Measurements from ENCODE around the gene ZNRF1.
"Not testable (repeated sequence)": the region's sequence is repeated elsewhere in the genome, so short reads cannot be mapped to it uniquely, and the experiment has no call there.

ZNRF1 gene

DNA sequence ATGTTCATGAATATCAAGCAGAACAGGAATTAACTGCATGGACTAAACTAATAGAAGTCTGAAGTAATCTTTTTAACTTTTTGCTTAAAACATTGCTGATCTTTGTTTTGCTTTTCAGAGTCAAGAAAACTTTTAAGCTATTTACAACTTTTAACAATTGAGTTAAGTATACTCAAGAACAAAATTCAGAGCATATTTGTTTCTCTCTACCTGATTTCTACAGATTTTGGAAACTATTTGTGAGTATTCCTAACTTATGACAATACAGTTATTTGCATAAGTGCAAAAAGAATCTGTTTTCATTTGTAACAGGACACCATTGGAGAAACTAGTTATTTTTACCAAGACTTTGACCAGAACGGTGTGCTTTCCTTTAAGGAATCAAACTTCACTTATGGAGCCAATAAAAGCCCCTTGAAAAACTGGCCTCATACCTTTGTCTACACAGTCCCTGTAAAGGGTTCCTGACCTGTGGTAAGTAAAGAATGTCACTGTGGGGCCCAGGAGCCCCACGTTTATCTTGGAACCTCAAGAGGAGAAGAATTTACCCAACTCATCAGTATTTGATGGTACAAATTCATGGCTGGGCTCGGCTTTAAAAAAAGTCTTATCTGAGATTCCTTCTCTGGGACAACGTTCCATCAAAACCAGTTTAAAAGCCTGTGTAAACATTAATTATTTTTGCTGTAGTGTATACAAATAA, 129.0 kb downstream of the ZNRF1 start:
- no peaks in the 10 kb centered on the region for H3K36me3 ChIP-seq (ENCODE audit: control insufficient read depth, insufficient read depth, low read length)
- H3K4me3 ChIP-seq (ENCODE audit: low read depth, low read length): no peak overlapping the region
- TF ChIP-seq, protein P1, sequence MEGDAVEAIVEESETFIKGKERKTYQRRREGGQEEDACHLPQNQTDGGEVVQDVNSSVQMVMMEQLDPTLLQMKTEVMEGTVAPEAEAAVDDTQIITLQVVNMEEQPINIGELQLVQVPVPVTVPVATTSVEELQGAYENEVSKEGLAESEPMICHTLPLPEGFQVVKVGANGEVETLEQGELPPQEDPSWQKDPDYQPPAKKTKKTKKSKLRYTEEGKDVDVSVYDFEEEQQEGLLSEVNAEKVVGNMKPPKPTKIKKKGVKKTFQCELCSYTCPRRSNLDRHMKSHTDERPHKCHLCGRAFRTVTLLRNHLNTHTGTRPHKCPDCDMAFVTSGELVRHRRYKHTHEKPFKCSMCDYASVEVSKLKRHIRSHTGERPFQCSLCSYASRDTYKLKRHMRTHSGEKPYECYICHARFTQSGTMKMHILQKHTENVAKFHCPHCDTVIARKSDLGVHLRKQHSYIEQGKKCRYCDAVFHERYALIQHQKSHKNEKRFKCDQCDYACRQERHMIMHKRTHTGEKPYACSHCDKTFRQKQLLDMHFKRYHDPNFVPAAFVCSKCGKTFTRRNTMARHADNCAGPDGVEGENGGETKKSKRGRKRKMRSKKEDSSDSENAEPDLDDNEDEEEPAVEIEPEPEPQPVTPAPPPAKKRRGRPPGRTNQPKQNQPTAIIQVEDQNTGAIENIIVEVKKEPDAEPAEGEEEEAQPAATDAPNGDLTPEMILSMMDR (IDR thresholded peaks at IDR 0.05): no peak
- no peaks in the 10 kb centered on the region for H3K79me2 ChIP-seq
- H3K4me1 ChIP-seq: no peaks in the 10 kb centered on the region
- H3K9ac ChIP-seq: no peak overlapping the region
- H3K27ac ChIP-seq: no peak overlapping the region
- H3K4me2 ChIP-seq (ENCODE audit: low read length): no peak overlapping the region
- H3K27me3 ChIP-seq (ENCODE audit: control insufficient read depth, insufficient read depth, low read length): no peaks in the 10 kb centered on the region
- H3K9me3 ChIP-seq (ENCODE audit: control insufficient read depth, low read length): no peaks in the 10 kb centered on the region
- H2AFZ ChIP-seq: no peak overlapping the region

DNA sequence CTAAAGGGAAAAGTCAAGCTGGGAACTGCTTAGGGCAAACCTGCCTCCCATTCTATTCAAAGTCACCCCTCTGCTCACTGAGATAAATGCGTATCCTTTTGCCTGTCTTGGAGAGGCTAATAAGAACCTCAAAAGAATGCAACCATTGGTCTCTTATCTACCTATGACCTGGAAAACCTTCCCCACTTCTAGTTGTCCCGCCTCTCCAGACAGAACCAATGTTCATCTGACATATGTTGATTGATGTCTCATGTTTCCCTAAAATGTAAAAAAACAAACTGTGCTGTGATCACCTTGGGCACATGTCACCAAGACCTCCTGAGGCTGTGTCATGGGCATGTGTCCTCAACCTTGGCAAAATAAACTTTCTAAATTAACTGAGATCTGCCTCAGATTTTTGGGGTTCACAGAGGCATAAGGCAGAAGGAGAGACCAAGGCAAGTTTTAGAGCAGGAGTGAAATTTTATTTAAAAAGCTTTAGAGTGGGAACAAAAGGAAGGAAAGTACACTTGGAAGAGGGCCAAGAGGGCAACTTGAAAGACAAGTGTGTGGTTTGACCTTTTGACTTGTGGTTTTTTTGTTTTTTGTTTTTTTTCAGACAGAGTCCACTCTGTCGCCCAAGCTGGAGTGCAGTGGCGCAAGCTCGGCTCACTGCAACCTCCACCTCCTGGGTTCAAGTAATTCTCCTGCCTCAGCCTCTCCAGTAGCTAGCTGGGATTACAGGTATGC, 130.8 kb downstream of the ZNRF1 start:
- not testable (repeated sequence) for H3K4me1 ChIP-seq; H3K9ac ChIP-seq; H3K4me2 ChIP-seq (ENCODE audit: low read length); H3K9me3 ChIP-seq (ENCODE audit: control insufficient read depth, low read length); H3K79me2 ChIP-seq; H3K4me3 ChIP-seq (ENCODE audit: low read depth, low read length); H3K27me3 ChIP-seq (ENCODE audit: control insufficient read depth, insufficient read depth, low read length); H3K27ac ChIP-seq; H3K36me3 ChIP-seq (ENCODE audit: control insufficient read depth, insufficient read depth, low read length)
- H2AFZ ChIP-seq: peak overlapping the region; percentile 45

DNA sequence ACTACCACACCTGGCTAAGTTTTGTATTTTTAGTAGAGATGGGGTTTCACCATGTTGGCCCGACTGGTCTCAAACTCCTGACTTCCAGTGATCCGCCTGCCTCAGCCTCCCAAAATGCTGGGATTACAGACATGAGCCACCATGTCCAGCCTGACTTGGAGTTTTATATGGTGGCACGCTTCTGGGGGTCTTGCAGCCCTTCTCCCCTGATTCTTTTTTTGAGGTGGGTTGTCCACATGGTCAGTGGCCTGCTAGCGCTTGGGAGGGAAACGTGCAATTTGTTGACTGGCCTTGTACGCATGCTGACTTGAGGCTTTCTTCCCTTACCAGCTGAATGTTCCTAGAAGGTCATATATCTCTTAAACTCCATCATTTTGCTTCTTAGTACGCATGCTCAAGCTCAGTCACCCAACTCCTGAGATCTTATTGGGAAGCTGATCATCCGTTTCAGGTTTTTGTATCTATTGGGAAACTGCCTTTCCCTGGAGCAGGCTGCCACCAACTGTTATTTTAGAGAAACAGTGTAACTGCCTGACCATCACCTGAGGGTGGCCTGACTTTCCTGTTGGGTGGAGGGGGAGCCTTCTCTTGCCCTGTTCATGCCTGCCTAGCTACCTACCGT, 131.4 kb downstream of the ZNRF1 start:
- H3K4me2 ChIP-seq (ENCODE audit: low read length): no peak overlapping the region
- H3K27ac ChIP-seq: no peak overlapping the region
- H3K27me3 ChIP-seq (ENCODE audit: control insufficient read depth, insufficient read depth, low read length): no peaks in the 10 kb centered on the region
- H3K9ac ChIP-seq: no peak overlapping the region
- no peak overlapping the region for H3K4me3 ChIP-seq (ENCODE audit: low read depth, low read length)
- no peaks in the 10 kb centered on the region for H3K9me3 ChIP-seq (ENCODE audit: control insufficient read depth, low read length)
- no peak overlapping the region for H2AFZ ChIP-seq
- H3K36me3 ChIP-seq (ENCODE audit: control insufficient read depth, insufficient read depth, low read length): no peaks in the 10 kb centered on the region
- no peaks in the 10 kb centered on the region for H3K4me1 ChIP-seq
- H3K79me2 ChIP-seq: no peaks in the 10 kb centered on the region
- TF ChIP-seq, protein P1 (IDR thresholded peaks at IDR 0.05): peak; percentile 7

DNA sequence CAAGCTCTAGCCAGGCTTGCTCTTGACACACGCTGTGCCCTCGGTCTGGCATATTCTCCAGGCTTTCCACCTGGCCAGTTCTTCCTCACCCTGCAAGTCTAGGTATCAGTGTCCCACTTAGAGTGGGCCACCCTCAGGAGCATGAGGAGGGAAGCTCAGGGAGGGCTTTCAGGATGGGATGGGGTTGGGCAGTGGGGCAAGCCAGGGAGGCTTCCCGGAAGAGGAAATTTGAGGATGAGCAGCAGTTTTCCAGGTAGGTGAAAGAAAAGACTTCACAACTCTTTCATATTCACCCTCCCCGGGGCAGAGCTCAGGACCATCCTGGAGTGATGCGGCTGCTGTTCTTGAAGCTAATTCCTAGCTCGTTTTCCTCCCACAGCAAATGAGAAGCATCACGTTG, 132.3 kb downstream of the ZNRF1 start:
- Histone ChIP-seq H3K4me1 (no peaks in the 10 kb centered on the region), H3K27me3 (ENCODE audit: control insufficient read depth, insufficient read depth, low read length) (no peaks in the 10 kb centered on the region), H3K27ac (no peak overlapping the region), H2AFZ (no peak overlapping the region), H3K9me3 (ENCODE audit: control insufficient read depth, low read length) (no peaks in the 10 kb centered on the region), H3K4me3 (ENCODE audit: low read depth, low read length) (no peak overlapping the region), H3K4me2 (ENCODE audit: low read length) (no peak overlapping the region), H3K36me3 (ENCODE audit: control insufficient read depth, insufficient read depth, low read length) (no peaks in the 10 kb centered on the region), H3K79me2 (no peaks in the 10 kb centered on the region), H3K9ac (no peak overlapping the region)
- TF ChIP-seq, protein P1 (IDR thresholded peaks at IDR 0.05): no peak

DNA sequence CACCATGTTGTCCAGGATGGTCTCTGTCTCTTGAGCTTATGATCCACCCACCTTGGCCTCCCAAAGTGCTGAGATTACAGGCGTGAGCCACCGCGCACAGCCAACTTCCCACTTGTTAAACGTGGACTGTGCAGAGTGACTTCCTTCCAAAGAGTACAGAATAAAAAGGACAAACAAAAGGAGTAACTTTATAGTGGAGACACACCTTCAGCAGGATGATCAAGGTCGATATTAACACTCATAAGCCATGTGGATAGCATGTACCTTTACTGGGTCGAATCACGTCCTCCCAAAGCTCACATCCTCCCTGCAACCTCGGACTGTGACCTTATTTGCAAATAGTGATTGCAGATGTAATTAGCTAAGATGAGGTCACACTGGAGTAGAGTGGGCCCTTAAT, 139.4 kb downstream of the ZNRF1 start:
- Histone ChIP-seq H3K27me3 (ENCODE audit: control insufficient read depth, insufficient read depth, low read length) (no peaks in the 10 kb centered on the region), H3K27ac (no peak overlapping the region), H3K36me3 (ENCODE audit: control insufficient read depth, insufficient read depth, low read length) (no peaks in the 10 kb centered on the region), H3K4me1 (no peaks in the 10 kb centered on the region), H3K9ac (no peak overlapping the region), H3K4me3 (ENCODE audit: low read depth, low read length) (no peak overlapping the region), H3K79me2 (no peaks in the 10 kb centered on the region), H3K4me2 (ENCODE audit: low read length) (no peak overlapping the region), H2AFZ (no peak overlapping the region), H3K9me3 (ENCODE audit: control insufficient read depth, low read length) (no peaks in the 10 kb centered on the region)
- TF ChIP-seq, protein P1 (IDR thresholded peaks at IDR 0.05): no peak

Measured in parathyroid adenoma (tissue), 2 donors.